HFFc6 (cell line): ENCODE results near the gene GNA12. TPM values are rescaled to one million over a fixed set of nuclear protein-coding genes. Genes with fewer than 3 reads are reported as not detected.

Source experiments
- DNase-seq: peaks from one replicate; pipeline ENCODE4 v3.0.0-alpha.2; 2018
- H3K27ac Mint-ChIP-seq: 2 replicates; pipeline ENCODE4 v1.8.0; 2020; ENCODE audit warnings: mild to moderate bottlenecking, mixed read lengths
- H3K27me3 Mint-ChIP-seq: 2 replicates; pipeline ENCODE4 v1.8.0; 2021; ENCODE audit warnings: mild to moderate bottlenecking, moderate library complexity, mixed read lengths; ENCODE audit not compliant: insufficient read depth
- H3K36me3 Mint-ChIP-seq: 2 replicates; pipeline ENCODE4 v1.8.0; 2021; ENCODE audit warnings: low read depth, mixed read lengths
- H3K4me1 Mint-ChIP-seq: 2 replicates; pipeline ENCODE4 v1.8.0; 2020; ENCODE audit warnings: low read depth, mixed read lengths
- H3K4me3 Mint-ChIP-seq: 2 replicates; pipeline ENCODE4 v1.8.0; 2020; ENCODE audit warnings: mild to moderate bottlenecking, moderate library complexity, mixed read lengths
- H3K9me3 Mint-ChIP-seq: 2 replicates; pipeline ENCODE4 v1.8.0; 2020; ENCODE audit warnings: mild to moderate bottlenecking, mixed read lengths
- CTCF ChIP-seq: fragments of 200-600 bp; sonication (generic); IDR thresholded peaks from 2 replicates; pipeline ENCODE4 v1.5.0; 2021; ENCODE audit warnings: antibody characterized with exemption, mild to moderate bottlenecking
- total RNA-seq, 6 experiments: library from RNA; stranded (reverse); fragmentation: NEBNext Ultra II Directional; extraction: Animal tissue kit (Norgen Biotek cat#: 25700); gene quantifications; 2 replicates in 1 of 6; 3 replicates in 5 of 6; pipeline ENCODE4 v1.2.3, GENCODE V29; 2021

Gene GNA12
- total RNA-seq, 6 experiments from 2014 or later = 52.9 to 61.9 (median 57.6) TPM

- Mint-ChIP-seq H3K4me1 (peaks cover 6% of the 10 kb centered on the region; the same call in 1 of the 2 replicates), H3K4me3 (no peak overlapping the region), H3K9me3 (no peaks in the 10 kb centered on the region), H3K27ac (no peak overlapping the region; the same call in 1 of the 2 replicates), H3K36me3 (no peaks in the 10 kb centered on the region), H3K27me3 (no peaks in the 10 kb centered on the region)
- DNase-seq = no peak
- no peak for TF ChIP-seq CTCF
These were observed 9.0 kb upstream of the GNA12 start for GRCh38 chr7:2853147-2853546.

- H3K9me3 Mint-ChIP-seq = no peaks in the 10 kb centered on the region
- no peaks in the 10 kb centered on the region for H3K36me3 Mint-ChIP-seq
These were observed 7.4 kb upstream of the GNA12 start for GRCh38 chr7:2851497-2851896.

GRCh38 chr7:2849941-2850766 lies 6.0 kb upstream of the GNA12 start:
- no peak for DNase-seq
- Mint-ChIP-seq H3K9me3 (peaks cover 8% of the 10 kb centered on the region), H3K27me3 (no peaks in the 10 kb centered on the region; the same call in 1 of the 2 replicates), H3K4me1 (peaks cover 15% of the 10 kb centered on the region; the same call in 1 of the 2 replicates), H3K27ac (no peak overlapping the region), H3K4me3 (no peak overlapping the region), H3K36me3 (peaks cover 8% of the 10 kb centered on the region)
- TF ChIP-seq CTCF = no peak

More at GRCh38 chr7:2851497-2851896, 7.4 kb upstream of the GNA12 start:
- Mint-ChIP-seq H3K4me1 (peaks cover 6% of the 10 kb centered on the region; the same call in 1 of the 2 replicates), H3K4me3 (no peak overlapping the region), H3K27ac (no peak overlapping the region), H3K27me3 (no peaks in the 10 kb centered on the region; the same call in 1 of the 2 replicates)
- TF ChIP-seq CTCF = no peak
- DNase-seq = no peak

- DNase-seq = no peak
- Mint-ChIP-seq H3K27me3 (no peaks in the 10 kb centered on the region; the same call in 1 of the 2 replicates), H3K9me3 (peaks cover 10% of the 10 kb centered on the region), H3K36me3 (peaks cover 34% of the 10 kb centered on the region), H3K27ac (peak overlapping the region; percentile 73), H3K4me1 (peaks cover 40% of the 10 kb centered on the region), H3K4me3 (peak overlapping the region; percentile 82)
- no peak for TF ChIP-seq CTCF
These were observed 1.0 kb upstream of the GNA12 start for GRCh38 chr7:2845034-2845592.

GRCh38 chr7:2843711-2844152 lies 376 bp downstream of the GNA12 start:
- Mint-ChIP-seq H3K4me1 (peaks cover 49% of the 10 kb centered on the region), H3K9me3 (peaks cover 10% of the 10 kb centered on the region), H3K4me3 (peak overlapping the region; percentile 88), H3K27me3 (no peaks in the 10 kb centered on the region; the same call in 1 of the 2 replicates), H3K27ac (no peak overlapping the region), H3K36me3 (peaks cover 46% of the 10 kb centered on the region)
- no peak for DNase-seq
- TF ChIP-seq CTCF = no peak
